Esophagus squamous epithelium (tissue), 4 donors: ENCODE measurements around the gene FNDC3B.

Experiments used
- POLR2A ChIP-seq, 4 donors: fragments of 450-650 bp; IDR thresholded peaks; one replicate each; pipeline ENCODE4 v1.6.1; 2017; ENCODE audit warnings: antibody characterized with exemption in 4 of 4, mild to moderate bottlenecking in 4 of 4, moderate library complexity in 3 of 4
- TF ChIP-seq, protein P1 (sequence below), 6 experiments: fragments of 450-650 bp in 4 of 6; fragments of 200-600 bp in 2 of 6; sonication (generic) in 2 of 6; IDR thresholded peaks; one replicate each; pipeline ENCODE4 v1.5.1; 2016 to 2019; ENCODE audit warnings: antibody characterized with exemption in 6 of 6, mild to moderate bottlenecking in 4 of 6, moderate library complexity in 4 of 6

DNA sequence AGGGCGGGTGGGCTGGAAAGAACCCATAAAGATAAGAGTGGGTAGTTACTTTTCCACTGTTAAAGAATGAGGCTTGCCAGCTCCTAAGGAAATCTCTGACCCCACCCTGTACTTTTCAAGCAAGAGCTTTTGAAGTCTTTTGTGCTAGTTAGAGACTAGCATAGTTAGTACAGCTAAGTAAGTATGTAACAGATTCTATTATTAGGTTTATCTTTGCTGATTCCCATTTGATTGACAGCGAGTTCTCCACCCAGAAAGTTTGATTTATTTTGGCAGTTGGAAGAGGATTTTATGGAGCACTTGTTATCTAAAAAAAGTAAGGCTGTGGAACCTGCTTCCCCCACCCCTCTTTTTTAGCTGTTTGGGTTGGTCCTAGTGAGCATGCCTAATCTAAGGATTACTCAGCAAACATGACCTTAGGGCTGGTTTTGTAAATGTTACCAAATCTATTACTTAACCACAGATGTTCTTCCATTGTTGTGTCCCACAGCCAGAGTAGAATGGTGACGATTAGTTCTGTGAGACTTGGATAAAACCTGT, 57.6 kb downstream of the FNDC3B start:
- TF ChIP-seq, protein P1, sequence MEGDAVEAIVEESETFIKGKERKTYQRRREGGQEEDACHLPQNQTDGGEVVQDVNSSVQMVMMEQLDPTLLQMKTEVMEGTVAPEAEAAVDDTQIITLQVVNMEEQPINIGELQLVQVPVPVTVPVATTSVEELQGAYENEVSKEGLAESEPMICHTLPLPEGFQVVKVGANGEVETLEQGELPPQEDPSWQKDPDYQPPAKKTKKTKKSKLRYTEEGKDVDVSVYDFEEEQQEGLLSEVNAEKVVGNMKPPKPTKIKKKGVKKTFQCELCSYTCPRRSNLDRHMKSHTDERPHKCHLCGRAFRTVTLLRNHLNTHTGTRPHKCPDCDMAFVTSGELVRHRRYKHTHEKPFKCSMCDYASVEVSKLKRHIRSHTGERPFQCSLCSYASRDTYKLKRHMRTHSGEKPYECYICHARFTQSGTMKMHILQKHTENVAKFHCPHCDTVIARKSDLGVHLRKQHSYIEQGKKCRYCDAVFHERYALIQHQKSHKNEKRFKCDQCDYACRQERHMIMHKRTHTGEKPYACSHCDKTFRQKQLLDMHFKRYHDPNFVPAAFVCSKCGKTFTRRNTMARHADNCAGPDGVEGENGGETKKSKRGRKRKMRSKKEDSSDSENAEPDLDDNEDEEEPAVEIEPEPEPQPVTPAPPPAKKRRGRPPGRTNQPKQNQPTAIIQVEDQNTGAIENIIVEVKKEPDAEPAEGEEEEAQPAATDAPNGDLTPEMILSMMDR (IDR thresholded peaks at IDR 0.05): no peak
- TF ChIP-seq POLR2A (IDR thresholded peaks at IDR 0.05): no peak
